Neuronal stem cell (in vitro differentiated cells): ENCODE measurements around the gene SLC39A11.

Experiments
- DNase-seq: peaks from one replicate; pipeline ENCODE4 v3.0.0-alpha.2; 2013; ENCODE audit warnings: low spot score
- H2AFZ ChIP-seq: one replicate; pipeline ENCODE4 v1.6.1; 2013; ENCODE audit warnings: mild to moderate bottlenecking, low read length, inconsistent platforms
- H2AK5ac ChIP-seq: 2 replicates; pipeline ENCODE4 v1.6.1; 2013; ENCODE audit warnings: low read depth, mild to moderate bottlenecking, inconsistent platforms, low read length, moderate library complexity, mixed read lengths
- H2BK120ac ChIP-seq: 2 replicates; pipeline ENCODE4 v1.6.1; 2013; ENCODE audit warnings: low read depth, mild to moderate bottlenecking, inconsistent platforms, low read length, moderate library complexity, mixed read lengths
- H2BK12ac ChIP-seq: one replicate; pipeline ENCODE4 v1.6.1; 2013; ENCODE audit warnings: low read length, inconsistent platforms
- H2BK15ac ChIP-seq: 2 replicates; pipeline ENCODE4 v1.6.1; 2013; ENCODE audit warnings: mild to moderate bottlenecking, low read length, inconsistent platforms, mixed read lengths
- H2BK5ac ChIP-seq: one replicate; pipeline ENCODE4 v1.6.1; 2013; ENCODE audit warnings: inconsistent platforms, mild to moderate bottlenecking, low read length, moderate library complexity
- H3K14ac ChIP-seq: one replicate; pipeline ENCODE4 v1.6.1; 2013; ENCODE audit warnings: low read length, inconsistent platforms
- H3K18ac ChIP-seq: 2 replicates; pipeline ENCODE4 v1.6.1; 2013; ENCODE audit warnings: low read length, inconsistent platforms
- H3K23ac ChIP-seq: 2 replicates; pipeline ENCODE4 v1.6.1; 2013; ENCODE audit warnings: low read depth, mild to moderate bottlenecking, mixed read lengths, low read length, inconsistent platforms; ENCODE audit not compliant: poor library complexity
- H3K27ac ChIP-seq: replicated peaks from 3 replicates; pipeline ENCODE4 v1.5.1; 2013; ENCODE audit warnings: low read length, inconsistent platforms
- H3K27me3 ChIP-seq, 3 experiments: 2 replicates each; pipeline ENCODE4 v1.6.1; 2013; ENCODE audit warnings: low read length in 3 of 3, mild to moderate bottlenecking in 2 of 3, inconsistent platforms in 1 of 3, low read depth in 1 of 3, mixed read lengths in 1 of 3, moderate library complexity in 1 of 3; ENCODE audit not compliant: control insufficient read depth in 3 of 3, insufficient read depth in 3 of 3
- H3K36me3 ChIP-seq, 2 donors: replicated peaks in 1 of 2; 2 replicates each; pipeline ENCODE4 v1.6.1; 2013; ENCODE audit warnings: low read length in 2 of 2; ENCODE audit not compliant: control insufficient read depth in 2 of 2, insufficient read depth in 2 of 2
- H3K4ac ChIP-seq: 2 replicates; pipeline ENCODE4 v1.6.1; 2013; ENCODE audit warnings: inconsistent platforms, mild to moderate bottlenecking, low read length, moderate library complexity
- H3K4me1 ChIP-seq, 2 donors: 1 replicate in 1 of 2; 2 replicates in 1 of 2; pipeline ENCODE4 v1.6.1; 2013; ENCODE audit warnings: low read length in 2 of 2, low read depth in 1 of 2; ENCODE audit not compliant: control insufficient read depth in 2 of 2, insufficient read depth in 1 of 2
- H3K4me2 ChIP-seq: one replicate; pipeline ENCODE4 v1.6.1; 2013; ENCODE audit warnings: mild to moderate bottlenecking, low read length, inconsistent platforms; ENCODE audit not compliant: insufficient read depth, poor library complexity, severe bottlenecking
- H3K4me3 ChIP-seq, 2 donors: 2 replicates each; pipeline ENCODE4 v1.5.1; 2013; ENCODE audit warnings: low read length in 2 of 2, mild to moderate bottlenecking in 2 of 2, inconsistent platforms in 1 of 2, moderate library complexity in 1 of 2
- H3K79me1 ChIP-seq: one replicate; pipeline ENCODE4 v1.6.1; 2013; ENCODE audit warnings: low read depth, mild to moderate bottlenecking, inconsistent platforms, low read length, moderate library complexity
- H3K9ac ChIP-seq: one replicate; pipeline ENCODE4 v1.6.1; 2013; ENCODE audit warnings: mild to moderate bottlenecking, low read depth, low read length, inconsistent platforms; ENCODE audit not compliant: poor library complexity
- H3K9me3 ChIP-seq, 2 donors: replicated peaks in 1 of 2; 2 replicates each; pipeline versions ENCODE3 to v1.6.1; 2013; ENCODE audit warnings: low read length in 2 of 2, mild to moderate bottlenecking in 2 of 2, inconsistent platforms in 1 of 2, low read depth in 1 of 2, mixed read lengths in 1 of 2, moderate library complexity in 1 of 2; ENCODE audit not compliant: control insufficient read depth in 2 of 2, insufficient read depth in 1 of 2
- H4K8ac ChIP-seq: one replicate; pipeline ENCODE4 v1.6.1; 2013; ENCODE audit warnings: low read depth, mild to moderate bottlenecking, inconsistent platforms, low read length, moderate library complexity
- H4K91ac ChIP-seq: one replicate; pipeline ENCODE4 v1.6.1; 2013; ENCODE audit warnings: low read length, low read depth, mild to moderate bottlenecking, inconsistent platforms; ENCODE audit not compliant: poor library complexity
- WGBS, 2 donors: extraction: QIAGEN DNeasy Blood & Tissue Kit; methylation state at CpG; one replicate each; pipeline ENCODE4 v1.1.7; 2013; ENCODE audit warnings: missing lambda C conversion rate in 2 of 2, mixed read lengths in 1 of 2; ENCODE audit not compliant: insufficient read length in 2 of 2, insufficient replicate concordance in 1 of 2; ENCODE audit errors: extremely low coverage in 2 of 2; 5-methylcytosine and 5-hydroxymethylcytosine counted together

Gene SLC39A11

DNA sequence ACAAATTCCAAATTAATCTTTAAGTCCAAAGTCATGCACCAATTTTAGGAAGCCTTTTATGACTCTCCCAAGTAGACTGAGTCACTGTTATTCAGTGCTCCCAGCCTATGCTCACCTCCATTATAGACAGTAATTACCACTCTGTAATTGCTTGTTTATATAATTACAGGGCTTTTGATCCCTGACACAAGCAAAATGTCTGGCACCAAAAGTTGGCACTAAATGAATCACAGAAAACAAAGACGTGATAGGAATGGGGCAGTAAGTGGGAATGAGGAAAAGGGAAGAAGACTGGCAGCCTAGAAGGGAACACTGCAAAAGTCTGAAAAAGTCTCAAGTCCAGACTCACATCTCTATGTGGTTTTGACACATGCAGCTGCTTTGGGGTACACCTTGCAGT is 94.1 kb downstream of the SLC39A11 start:
- Histone ChIP-seq H3K79me1 (no peaks in the 10 kb centered on the region), H3K23ac (no peak overlapping the region), H3K14ac (no peak overlapping the region), H3K27ac (no peak overlapping the region), H2BK120ac (no peak overlapping the region), H4K91ac (no peak overlapping the region), H3K36me3 (no peaks in the 10 kb centered on the region), H4K8ac (no peak overlapping the region), H3K4me2 (no peak overlapping the region), H2BK5ac (no peak overlapping the region), H3K4me1 (no peaks in the 10 kb centered on the region), H3K27me3 (no peaks in the 10 kb centered on the region), H3K4me3 (no peak overlapping the region), H3K18ac (no peak overlapping the region), H2BK15ac (no peak overlapping the region), H2BK12ac (no peak overlapping the region), H3K9me3 (peaks cover 0 to 2% of the 10 kb centered on the region in 2 donors), H3K9ac (no peak overlapping the region), H2AFZ (no peak overlapping the region), H3K4ac (no peak overlapping the region), H2AK5ac (no peak overlapping the region)
- WGBS, 2 donors: no CpG with 5 or more reads among the region's 1 CpG
- DNase-seq: no peak

DNA sequence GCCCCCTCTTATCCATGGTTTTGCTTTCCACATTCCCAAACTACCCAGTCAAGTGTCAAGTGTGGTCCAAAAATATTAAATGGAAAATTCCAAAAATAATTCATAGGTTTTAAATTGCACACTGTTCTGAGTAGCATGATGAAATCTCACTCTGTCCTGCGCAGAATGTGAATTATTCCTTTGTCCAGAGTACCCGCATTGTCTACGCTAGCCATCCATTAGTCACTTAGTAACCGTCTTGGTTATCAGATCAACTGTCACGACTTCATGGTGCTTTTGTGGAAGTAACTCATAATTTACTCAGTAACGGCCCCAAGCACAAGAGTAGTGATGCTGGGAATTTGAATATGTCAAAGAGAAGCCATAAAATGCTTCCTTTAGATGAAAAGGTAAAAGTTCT is 94.9 kb downstream of the SLC39A11 start:
- H3K4me1 ChIP-seq: no peaks in the 10 kb centered on the region
- no peaks in the 10 kb centered on the region for H3K79me1 ChIP-seq
- no peak overlapping the region for H3K27ac ChIP-seq
- H3K4ac ChIP-seq: no peak overlapping the region
- WGBS, 2 donors: no CpG with 5 or more reads among the region's 6 CpGs
- no peak overlapping the region for H4K91ac ChIP-seq
- no peaks in the 10 kb centered on the region for H3K27me3 ChIP-seq
- no peak for DNase-seq
- H3K9me3 ChIP-seq: peaks cover 0 to 2% of the 10 kb centered on the region in 2 donors
- no peak overlapping the region for H2BK120ac ChIP-seq
- no peak overlapping the region for H3K14ac ChIP-seq
- no peak overlapping the region for H3K4me3 ChIP-seq
- H2BK5ac ChIP-seq: no peak overlapping the region
- H2BK12ac ChIP-seq: no peak overlapping the region
- H4K8ac ChIP-seq: no peak overlapping the region
- H3K9ac ChIP-seq: no peak overlapping the region
- no peak overlapping the region for H2AFZ ChIP-seq
- H2AK5ac ChIP-seq: no peak overlapping the region
- no peak overlapping the region for H3K18ac ChIP-seq
- no peak overlapping the region for H3K23ac ChIP-seq
- no peaks in the 10 kb centered on the region for H3K36me3 ChIP-seq
- no peak overlapping the region for H3K4me2 ChIP-seq
- no peak overlapping the region for H2BK15ac ChIP-seq

DNA sequence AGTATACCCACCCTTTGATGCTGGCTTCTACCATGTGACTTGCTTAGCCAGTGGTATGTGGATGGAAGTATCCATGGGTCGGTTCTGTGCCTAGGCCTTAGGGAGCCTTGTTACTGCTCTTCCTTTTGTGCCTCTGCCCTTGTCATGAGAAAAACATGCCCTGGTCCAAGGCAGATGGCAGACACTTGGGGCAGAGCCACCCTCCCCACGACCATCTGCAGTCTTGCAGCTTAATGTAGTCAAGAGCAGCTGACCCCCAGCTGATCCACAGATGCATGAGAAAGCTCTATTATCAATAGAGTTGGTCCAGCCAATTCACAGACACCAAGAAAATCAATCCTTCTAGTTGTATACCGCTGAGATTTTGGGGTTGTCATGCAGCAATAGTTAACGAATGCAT is 95.7 kb downstream of the SLC39A11 start:
- Histone ChIP-seq H4K91ac (no peak overlapping the region), H3K9me3 (peaks cover 0 to 2% of the 10 kb centered on the region in 2 donors), H2AFZ (no peak overlapping the region), H3K4me3 (no peak overlapping the region), H3K14ac (no peak overlapping the region), H3K79me1 (no peaks in the 10 kb centered on the region), H3K27me3 (no peaks in the 10 kb centered on the region), H3K4ac (no peak overlapping the region), H3K9ac (no peak overlapping the region), H4K8ac (no peak overlapping the region), H2BK5ac (no peak overlapping the region), H2BK120ac (no peak overlapping the region), H3K27ac (no peak overlapping the region), H2AK5ac (no peak overlapping the region), H3K23ac (no peak overlapping the region), H3K18ac (no peak overlapping the region), H3K36me3 (no peaks in the 10 kb centered on the region), H2BK12ac (no peak overlapping the region), H2BK15ac (no peak overlapping the region), H3K4me2 (no peak overlapping the region), H3K4me1 (no peaks in the 10 kb centered on the region)
- DNase-seq: no peak
- WGBS, 2 donors: no CpG with 5 or more reads among the region's 4 CpGs

DNA sequence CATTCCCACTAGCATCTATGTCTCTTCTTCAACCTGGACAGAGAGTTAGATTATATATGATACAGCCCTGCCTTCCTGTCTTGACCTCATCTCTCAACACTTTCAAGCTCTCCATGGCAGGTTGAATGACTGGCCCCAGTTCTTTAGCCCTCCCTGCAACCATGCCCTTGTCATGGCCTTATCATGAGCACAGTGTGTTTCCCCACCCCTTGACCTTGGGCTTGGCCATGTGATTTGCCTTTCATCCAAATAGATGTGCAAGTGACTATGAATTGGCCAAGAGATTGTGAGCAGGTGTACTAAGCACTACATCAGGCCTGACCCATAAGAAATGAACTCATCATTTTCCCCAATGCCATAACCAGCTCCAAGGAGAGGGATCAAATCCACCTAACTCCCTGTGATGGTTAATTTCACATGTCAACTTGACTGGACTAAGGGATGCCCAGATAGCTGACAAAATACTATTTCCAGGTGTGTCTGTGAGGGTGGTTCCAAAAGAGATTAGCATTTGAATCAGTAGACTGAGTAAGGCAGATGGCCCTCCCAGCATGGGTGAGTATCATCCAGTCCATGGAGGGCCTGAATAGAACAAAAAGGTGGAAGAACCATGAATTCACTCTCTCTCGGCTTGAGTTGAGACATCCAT is 97.4 kb downstream of the SLC39A11 start:
- no peak overlapping the region for H2BK12ac ChIP-seq
- peaks cover 0 to 2% of the 10 kb centered on the region in 2 donors for H3K9me3 ChIP-seq
- H3K9ac ChIP-seq: no peak overlapping the region
- no CpG with 5 or more reads among the region's 1 CpG for WGBS, 2 donors
- no peaks in the 10 kb centered on the region for H3K79me1 ChIP-seq
- H2BK120ac ChIP-seq: no peak overlapping the region
- H3K4me3 ChIP-seq: no peak overlapping the region
- no peak overlapping the region for H3K4ac ChIP-seq
- H3K36me3 ChIP-seq: no peaks in the 10 kb centered on the region
- no peak overlapping the region for H2AK5ac ChIP-seq
- no peak overlapping the region for H3K18ac ChIP-seq
- no peak overlapping the region for H2AFZ ChIP-seq
- no peak overlapping the region for H4K91ac ChIP-seq
- no peaks in the 10 kb centered on the region for H3K27me3 ChIP-seq
- H2BK15ac ChIP-seq: no peak overlapping the region
- no peak for DNase-seq
- no peak overlapping the region for H3K27ac ChIP-seq
- no peak overlapping the region for H3K4me2 ChIP-seq
- H2BK5ac ChIP-seq: no peak overlapping the region
- no peaks in the 10 kb centered on the region for H3K4me1 ChIP-seq
- no peak overlapping the region for H3K23ac ChIP-seq
- H3K14ac ChIP-seq: no peak overlapping the region
- H4K8ac ChIP-seq: no peak overlapping the region
